Keratinocyte (primary cell): Measurements from ENCODE around the gene PSAPL1. TPM values are rescaled to one million over a fixed set of nuclear protein-coding genes. Genes with fewer than 3 reads are reported as not detected.

Source experiments
- DNase-seq: peaks from one replicate; pipeline ENCODE4 v3.0.0-alpha.2; 2011; ENCODE audit warnings: low read depth, missing footprints, low spot score
- FAIRE-seq: peaks from 2 replicates; lab custom pipeline; 2011; peaks lifted over from hg19 to GRCh38; lab: Jason Lieb, UNC
- H2AFZ ChIP-seq: 2 replicates; pipeline ENCODE4 v1.6.0; 2012; ENCODE audit warnings: low read length, control low read depth, inconsistent platforms; ENCODE audit not compliant: control insufficient read depth
- H3K27ac ChIP-seq: 2 replicates; pipeline ENCODE4 v1.5.1; 2011; ENCODE audit warnings: low read length; ENCODE audit not compliant: control insufficient read depth, insufficient read depth
- H3K27me3 ChIP-seq: 3 replicates; pipeline ENCODE4 v1.6.0; 2011; ENCODE audit warnings: low read length; ENCODE audit not compliant: control insufficient read depth, insufficient read depth; ENCODE audit errors: extremely low read depth
- H3K36me3 ChIP-seq, 2 experiments: 2 replicates in 1 of 2; 3 replicates in 1 of 2; pipeline ENCODE4 v1.5.1; 2011; ENCODE audit warnings: low read length in 2 of 2, mild to moderate bottlenecking in 1 of 2; ENCODE audit not compliant: control insufficient read depth in 2 of 2, insufficient read depth in 2 of 2; ENCODE audit errors: extremely low read depth in 1 of 2
- H3K4me1 ChIP-seq: 3 replicates; pipeline ENCODE4 v1.5.1; 2011; ENCODE audit warnings: low read length; ENCODE audit not compliant: control insufficient read depth, insufficient read depth; ENCODE audit errors: extremely low read depth
- H3K4me2 ChIP-seq: 3 replicates; pipeline ENCODE4 v1.6.0; 2011; ENCODE audit warnings: low read depth, low read length; ENCODE audit not compliant: control insufficient read depth, insufficient read depth; ENCODE audit errors: extremely low read depth
- H3K4me3 ChIP-seq, 3 experiments: fragments of 200-600 bp in 1 of 3; sonication (generic) in 1 of 3; 2 replicates in 2 of 3; 3 replicates in 1 of 3; pipeline ENCODE4 v1.5.1; 2011 to 2016; ENCODE audit warnings: low read length in 3 of 3, mild to moderate bottlenecking in 3 of 3, control low read depth in 2 of 3, inconsistent platforms in 1 of 3, low read depth in 1 of 3, mixed read lengths in 1 of 3, mixed run types in 1 of 3, moderate library complexity in 1 of 3; ENCODE audit not compliant: control insufficient read depth in 2 of 3, insufficient read depth in 2 of 3; ENCODE audit errors: extremely low read depth in 1 of 3
- H3K79me2 ChIP-seq: 2 replicates; pipeline ENCODE4 v1.6.0; 2012; ENCODE audit warnings: low read length; ENCODE audit not compliant: control insufficient read depth, insufficient read depth
- H3K9ac ChIP-seq: 3 replicates; pipeline ENCODE4 v1.6.0; 2011; ENCODE audit warnings: low read length; ENCODE audit not compliant: control insufficient read depth, insufficient read depth; ENCODE audit errors: extremely low read depth
- H3K9me1 ChIP-seq: 3 replicates; pipeline ENCODE4 v1.6.0; 2011; ENCODE audit warnings: low read length; ENCODE audit not compliant: control insufficient read depth, insufficient read depth; ENCODE audit errors: extremely low read depth
- H3K9me3 ChIP-seq: 2 replicates; pipeline ENCODE4 v1.5.1; 2012; ENCODE audit warnings: low read depth, low read length; ENCODE audit not compliant: control insufficient read depth
- H4K20me1 ChIP-seq: 3 replicates; pipeline ENCODE4 v1.6.0; 2011; ENCODE audit warnings: low read length; ENCODE audit not compliant: control insufficient read depth, insufficient read depth; ENCODE audit errors: extremely low read depth
- CTCF ChIP-seq, 3 experiments: IDR thresholded peaks in 1 of 3; conservative IDR thresholded peaks in 1 of 3; optimal IDR thresholded peaks in 1 of 3; 2 replicates in 2 of 3; 3 replicates in 1 of 3; pipeline versions ENCODE3 to v1.5.1; 2011; ENCODE audit warnings: low read length in 3 of 3, mild to moderate bottlenecking in 3 of 3, moderate library complexity in 2 of 3, control low read depth in 1 of 3, inconsistent platforms in 1 of 3; ENCODE audit not compliant: insufficient read depth in 2 of 3; ENCODE audit errors: extremely low read depth in 1 of 3
- EZH2 ChIP-seq: IDR thresholded peaks from one replicate; pipeline ENCODE4 v1.6.1; 2012; ENCODE audit warnings: inconsistent platforms, mild to moderate bottlenecking, low read length, moderate library complexity
- dilution Hi-C: fragments of 300-500 bp; cut with MboI; formaldehyde crosslinking; loops from one replicate; pipeline ENCODE4 v1.7.0; 2020; ENCODE audit warnings: low sequenced_read_pairs; ENCODE audit not compliant: extremely low pct_ligation_motif_present
- polyA plus RNA-seq, 5 experiments: library from polyadenylated mRNA; depleted of rRNA in 3 of 5; stranded (reverse) in 3 of 5; stranded (forward) in 1 of 5; unstranded in 1 of 5; fragments of >200 nt; gene quantifications; 1 replicate in 1 of 5; 2 replicates in 3 of 5; 3 replicates in 1 of 5; pipeline versions ENCODE4 v1.2.1 to v1.2.3, GENCODE V29; 2011 to 2012; ENCODE audit warnings: missing spikeins in 2 of 5, low read depth in 1 of 5, low replicate concordance in 1 of 5

PSAPL1 gene
- polyA plus RNA-seq, 1 donor (not counting 4 experiments of a cell fraction or from before 2014, with no cell fraction given) = 0.03 TPM

- no peak overlapping the region for H3K4me2 ChIP-seq
- no peak overlapping the region for H3K27ac ChIP-seq
- H2AFZ ChIP-seq = no peak overlapping the region
- H3K27me3 ChIP-seq = peaks cover 12% of the 10 kb centered on the region
- no peak overlapping the region for H3K4me3 ChIP-seq
- FAIRE-seq (no peak), DNase-seq (no peak)
- no peaks in the 10 kb centered on the region for H3K4me1 ChIP-seq
- H3K9ac ChIP-seq = no peak overlapping the region
- H3K9me3 ChIP-seq = no peaks in the 10 kb centered on the region
- H4K20me1 ChIP-seq = no peaks in the 10 kb centered on the region
- dilution Hi-C loops = no loop called here
- no peaks in the 10 kb centered on the region for H3K36me3 ChIP-seq
- no peaks in the 10 kb centered on the region for H3K9me1 ChIP-seq
- TF ChIP-seq EZH2 (no peak), CTCF (optimal IDR thresholded peaks at IDR 0.05 in 1 of 3, IDR thresholded peaks at IDR 0.05 in 1 of 3, conservative IDR thresholded peaks at IDR 0.05 in 1 of 3; ENCODE audit: extremely low read depth in 1 of 3, insufficient read depth in 2 of 3, low read length in 3 of 3) (no peak)
- H3K79me2 ChIP-seq = no peaks in the 10 kb centered on the region
Observed at GRCh38 chr4:7450775-7451433, 16.2 kb upstream of the PSAPL1 start.

- Histone ChIP-seq H3K79me2 (no peaks in the 10 kb centered on the region), H3K4me3 (no peak overlapping the region), H3K27ac (no peak overlapping the region), H3K4me1 (no peaks in the 10 kb centered on the region), H3K9me3 (no peaks in the 10 kb centered on the region), H3K9me1 (no peaks in the 10 kb centered on the region), H2AFZ (no peak overlapping the region), H3K4me2 (no peak overlapping the region), H3K27me3 (peaks cover 16% of the 10 kb centered on the region), H3K9ac (no peak overlapping the region), H4K20me1 (no peaks in the 10 kb centered on the region), H3K36me3 (no peaks in the 10 kb centered on the region)
- DNase-seq (no peak), FAIRE-seq (no peak)
- dilution Hi-C loops = no loop called here
- no peak for TF ChIP-seq EZH2
- TF ChIP-seq CTCF (optimal IDR thresholded peaks at IDR 0.05 in 1 of 3, IDR thresholded peaks at IDR 0.05 in 1 of 3, conservative IDR thresholded peaks at IDR 0.05 in 1 of 3; ENCODE audit: extremely low read depth in 1 of 3, insufficient read depth in 2 of 3, low read length in 3 of 3) = no peak
Observed at GRCh38 chr4:7448036-7448435, 13.3 kb upstream of the PSAPL1 start.
